ENCODE results near the gene INTS3.

DNA sequence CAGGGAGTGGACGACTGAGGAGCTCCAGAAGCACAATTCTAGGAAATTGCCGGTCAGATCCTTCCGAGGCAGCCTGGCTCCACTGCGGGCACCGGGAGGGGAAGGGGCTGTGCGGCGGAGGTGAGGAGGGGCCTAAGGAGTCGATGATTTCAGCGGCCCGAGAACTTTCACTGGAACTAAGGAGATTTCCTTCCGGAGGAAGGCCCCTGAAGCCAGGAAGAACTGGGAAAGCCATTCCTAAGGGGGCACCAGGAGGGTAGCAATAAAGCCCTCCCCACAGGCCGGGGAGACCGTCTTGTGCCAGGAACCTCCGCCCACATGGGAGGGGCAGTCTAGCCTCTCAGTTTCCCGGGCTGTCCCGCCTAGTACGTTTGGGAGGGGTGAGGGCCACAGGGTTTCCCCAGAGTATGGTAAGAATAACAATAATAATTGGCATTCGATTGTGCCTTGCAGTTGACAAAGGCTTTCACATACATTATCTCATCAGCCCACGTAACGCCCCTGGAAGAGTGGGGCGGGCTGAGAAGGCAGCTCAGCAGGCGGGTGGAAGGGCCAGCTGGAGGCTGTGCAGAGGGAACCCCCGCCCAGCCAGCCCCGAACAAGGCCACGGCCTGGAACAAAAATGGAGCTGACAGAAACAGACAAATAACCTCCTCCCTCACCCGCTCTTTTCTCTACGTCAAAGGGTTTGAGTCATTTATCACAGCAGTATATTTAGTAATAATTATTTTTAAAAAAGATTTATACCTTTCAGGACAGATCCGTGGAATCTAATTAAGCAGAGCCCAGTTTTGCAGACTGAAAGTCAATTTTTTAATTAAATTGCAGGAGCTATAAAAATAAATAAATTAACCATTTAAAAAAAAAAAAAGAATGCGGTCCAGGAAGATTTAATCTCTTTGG is 29.6 kb upstream of the INTS3 start:
- TF ChIP-seq, protein P1, sequence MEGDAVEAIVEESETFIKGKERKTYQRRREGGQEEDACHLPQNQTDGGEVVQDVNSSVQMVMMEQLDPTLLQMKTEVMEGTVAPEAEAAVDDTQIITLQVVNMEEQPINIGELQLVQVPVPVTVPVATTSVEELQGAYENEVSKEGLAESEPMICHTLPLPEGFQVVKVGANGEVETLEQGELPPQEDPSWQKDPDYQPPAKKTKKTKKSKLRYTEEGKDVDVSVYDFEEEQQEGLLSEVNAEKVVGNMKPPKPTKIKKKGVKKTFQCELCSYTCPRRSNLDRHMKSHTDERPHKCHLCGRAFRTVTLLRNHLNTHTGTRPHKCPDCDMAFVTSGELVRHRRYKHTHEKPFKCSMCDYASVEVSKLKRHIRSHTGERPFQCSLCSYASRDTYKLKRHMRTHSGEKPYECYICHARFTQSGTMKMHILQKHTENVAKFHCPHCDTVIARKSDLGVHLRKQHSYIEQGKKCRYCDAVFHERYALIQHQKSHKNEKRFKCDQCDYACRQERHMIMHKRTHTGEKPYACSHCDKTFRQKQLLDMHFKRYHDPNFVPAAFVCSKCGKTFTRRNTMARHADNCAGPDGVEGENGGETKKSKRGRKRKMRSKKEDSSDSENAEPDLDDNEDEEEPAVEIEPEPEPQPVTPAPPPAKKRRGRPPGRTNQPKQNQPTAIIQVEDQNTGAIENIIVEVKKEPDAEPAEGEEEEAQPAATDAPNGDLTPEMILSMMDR (conservative IDR thresholded peaks at IDR 0.05), result no peak
- no peak for TF ChIP-seq ZFX (IDR thresholded peaks at IDR 0.05)
